ENCODE results near the gene HNRNPM. TPM values are rescaled to one million over a fixed set of nuclear protein-coding genes. Genes with fewer than 3 reads are reported as not detected.
A peak's percentile ranks its signal among the peaks of the same experiment; 100 is the strongest.
"Not testable (repeated sequence)": the region's sequence is repeated elsewhere in the genome, so short reads cannot be mapped to it uniquely, and the experiment has no call there.

HNRNPM gene
- total RNA-seq, 1 experiment from 2014 or later, result 155 TPM

GRCh38 chr19:8513036-8513686, 68.4 kb downstream of the HNRNPM start:
- peak; percentile 67 for DNase-seq
- Histone ChIP-seq H3K27me3 (ENCODE audit: control insufficient read depth, insufficient read depth, low read length) (no peaks in the 10 kb centered on the region), H3K4me3 (ENCODE audit: insufficient read depth, low read depth, low read length) (peak overlapping the region; percentile 42), H3K36me3 (replicated peaks; ENCODE audit: control insufficient read depth, insufficient read depth, low read length) (no peaks in the 10 kb centered on the region; the same call in 1 of the 2 replicates)

GRCh38 chr19:8513687-8514504, 69.1 kb downstream of the HNRNPM start, which contains the start of gene ZNF414:
Gene ZNF414, minus strand, starts transcription at chr19:8514167. Its CDS starts 121 bp downstream, at chr19:8514046.
- Histone ChIP-seq H3K27me3 (ENCODE audit: control insufficient read depth, insufficient read depth, low read length) (no peaks in the 10 kb centered on the region), H3K36me3 (replicated peaks; ENCODE audit: control insufficient read depth, insufficient read depth, low read length) (no peaks in the 10 kb centered on the region; the same call in 1 of the 2 replicates), H3K4me3 (ENCODE audit: insufficient read depth, low read depth, low read length) (peak within 1 kb of the TSS; percentile 82)
- DNase-seq, result peak; percentile 99

- not testable (repeated sequence) for H3K36me3 ChIP-seq (replicated peaks; ENCODE audit: control insufficient read depth, insufficient read depth, low read length); H3K27me3 ChIP-seq (ENCODE audit: control insufficient read depth, insufficient read depth, low read length); DNase-seq
- peak overlapping the region; percentile 82 for H3K4me3 ChIP-seq (ENCODE audit: insufficient read depth, low read depth, low read length)
Measured at GRCh38 chr19:8514505-8515009, 69.8 kb downstream of the HNRNPM start.

GRCh38 chr19:8515317-8515716, 70.5 kb downstream of the HNRNPM start:
- Histone ChIP-seq H3K4me3 (ENCODE audit: insufficient read depth, low read depth, low read length) (no peak overlapping the region), H3K27me3 (ENCODE audit: control insufficient read depth, insufficient read depth, low read length) (no peaks in the 10 kb centered on the region), H3K36me3 (replicated peaks; ENCODE audit: control insufficient read depth, insufficient read depth, low read length) (no peaks in the 10 kb centered on the region; the same call in 1 of the 2 replicates)
- no peak for DNase-seq

GRCh38 chr19:8517551-8518442, 73.0 kb downstream of the HNRNPM start:
- H3K36me3 ChIP-seq (replicated peaks; ENCODE audit: control insufficient read depth, insufficient read depth, low read length), result no peaks in the 10 kb centered on the region
- H3K27me3 ChIP-seq (ENCODE audit: control insufficient read depth, insufficient read depth, low read length), result no peaks in the 10 kb centered on the region
- DNase-seq, result no peak
- H3K4me3 ChIP-seq (ENCODE audit: insufficient read depth, low read depth, low read length), result no peak overlapping the region

- DNase-seq, result no peak
- no peaks in the 10 kb centered on the region for H3K36me3 ChIP-seq (replicated peaks; ENCODE audit: control insufficient read depth, insufficient read depth, low read length)
- H3K27me3 ChIP-seq (ENCODE audit: control insufficient read depth, insufficient read depth, low read length), result no peaks in the 10 kb centered on the region
- no peak overlapping the region for H3K4me3 ChIP-seq (ENCODE audit: insufficient read depth, low read depth, low read length)
Measured at GRCh38 chr19:8518536-8518935, 73.8 kb downstream of the HNRNPM start.

GRCh38 chr19:8519388-8519787, 74.6 kb downstream of the HNRNPM start:
- H3K27me3 ChIP-seq (ENCODE audit: control insufficient read depth, insufficient read depth, low read length), result no peaks in the 10 kb centered on the region
- H3K4me3 ChIP-seq (ENCODE audit: insufficient read depth, low read depth, low read length), result no peak overlapping the region
- no peak for DNase-seq
- no peaks in the 10 kb centered on the region for H3K36me3 ChIP-seq (replicated peaks; ENCODE audit: control insufficient read depth, insufficient read depth, low read length)

GRCh38 chr19:8525401-8525684, 80.6 kb downstream of the HNRNPM start:
- H3K27me3 ChIP-seq (ENCODE audit: control insufficient read depth, insufficient read depth, low read length), result peaks cover 3% of the 10 kb centered on the region
- no peak overlapping the region for H3K4me3 ChIP-seq (ENCODE audit: insufficient read depth, low read depth, low read length)
- no peak for DNase-seq
- no peaks in the 10 kb centered on the region for H3K36me3 ChIP-seq (replicated peaks; ENCODE audit: control insufficient read depth, insufficient read depth, low read length)

GRCh38 chr19:8526345-8527091, 81.7 kb downstream of the HNRNPM start:
- peaks cover 3% of the 10 kb centered on the region for H3K27me3 ChIP-seq (ENCODE audit: control insufficient read depth, insufficient read depth, low read length)
- peak; percentile 97 for DNase-seq
- no peaks in the 10 kb centered on the region for H3K36me3 ChIP-seq (replicated peaks; ENCODE audit: control insufficient read depth, insufficient read depth, low read length)
- H3K4me3 ChIP-seq (ENCODE audit: insufficient read depth, low read depth, low read length), result peak overlapping the region; percentile 69

- H3K36me3 ChIP-seq (replicated peaks; ENCODE audit: control insufficient read depth, insufficient read depth, low read length), result no peaks in the 10 kb centered on the region
- no peak overlapping the region for H3K4me3 ChIP-seq (ENCODE audit: insufficient read depth, low read depth, low read length)
- no peak for DNase-seq
- peaks cover 3% of the 10 kb centered on the region for H3K27me3 ChIP-seq (ENCODE audit: control insufficient read depth, insufficient read depth, low read length)
Measured at GRCh38 chr19:8528500-8528899, 83.7 kb downstream of the HNRNPM start.

- Histone ChIP-seq H3K36me3 (replicated peaks; ENCODE audit: control insufficient read depth, insufficient read depth, low read length) (no peaks in the 10 kb centered on the region), H3K27me3 (ENCODE audit: control insufficient read depth, insufficient read depth, low read length) (peaks cover 3% of the 10 kb centered on the region), H3K4me3 (ENCODE audit: insufficient read depth, low read depth, low read length) (no peak overlapping the region)
- no peak for DNase-seq
Measured at GRCh38 chr19:8529369-8530006, 84.7 kb downstream of the HNRNPM start.

- peak; percentile 51 for DNase-seq
- peaks cover 3% of the 10 kb centered on the region for H3K27me3 ChIP-seq (ENCODE audit: control insufficient read depth, insufficient read depth, low read length)
- no peak overlapping the region for H3K4me3 ChIP-seq (ENCODE audit: insufficient read depth, low read depth, low read length)
- H3K36me3 ChIP-seq (replicated peaks; ENCODE audit: control insufficient read depth, insufficient read depth, low read length), result no peaks in the 10 kb centered on the region
Measured at GRCh38 chr19:8530061-8530679, 85.4 kb downstream of the HNRNPM start.

- no peak for DNase-seq
- Histone ChIP-seq H3K27me3 (ENCODE audit: control insufficient read depth, insufficient read depth, low read length) (peaks cover 3% of the 10 kb centered on the region), H3K36me3 (replicated peaks; ENCODE audit: control insufficient read depth, insufficient read depth, low read length) (no peaks in the 10 kb centered on the region), H3K4me3 (ENCODE audit: insufficient read depth, low read depth, low read length) (no peak overlapping the region)
Measured at GRCh38 chr19:8531470-8531869, 86.7 kb downstream of the HNRNPM start.
